GM12878 (cell line): ENCODE results near the gene ANKRD34C. TPM values are rescaled to one million over a fixed set of nuclear protein-coding genes. Genes with fewer than 3 reads are reported as not detected.

Source experiments
- BHLHE40 ChIP-seq, 2 experiments: fragments of 450-650 bp in 1 of 2; IDR thresholded peaks; 2 replicates each; pipeline ENCODE4 v1.6.1; 2011 to 2017; ENCODE audit warnings: low read depth in 2 of 2, borderline replicate concordance in 1 of 2, improper control_type of control experiment in 1 of 2, low read length in 1 of 2, mild to moderate bottlenecking in 1 of 2
- CHD2 ChIP-seq: IDR thresholded peaks from 2 replicates; pipeline ENCODE4 v1.6.1; 2011; ENCODE audit warnings: low read depth, low read length, improper control_type of control experiment, borderline replicate concordance
- DPF2 ChIP-seq: fragments of 450-650 bp; IDR thresholded peaks from 2 replicates; pipeline ENCODE4 v1.6.1; 2017; ENCODE audit warnings: mild to moderate bottlenecking
- GABPA ChIP-seq: IDR thresholded peaks from 2 replicates; pipeline ENCODE4 v1.6.1; 2014; ENCODE audit warnings: antibody characterized with exemption, low read depth, mild to moderate bottlenecking, inconsistent platforms
- GATAD2B ChIP-seq: fragments of 450-650 bp; conservative IDR thresholded peaks from 2 replicates; pipeline ENCODE4 v1.6.1; 2017; ENCODE audit warnings: low read depth, mild to moderate bottlenecking, moderate library complexity
- HDAC6 ChIP-seq: fragments of 200-600 bp; sonication (generic); IDR thresholded peaks from one replicate; pipeline ENCODE4 v1.8.0; 2017; ENCODE audit warnings: antibody characterized with exemption; ENCODE audit not compliant: unreplicated experiment
- IKZF1 ChIP-seq: fragments of 450-650 bp; conservative IDR thresholded peaks from 2 replicates; pipeline ENCODE4 v1.6.1; 2017; ENCODE audit warnings: antibody characterized with exemption, mild to moderate bottlenecking
- MEF2A ChIP-seq: IDR thresholded peaks from 2 replicates; pipeline ENCODE4 v1.6.1; 2011; ENCODE audit warnings: low read depth, mild to moderate bottlenecking, low read length, moderate library complexity; ENCODE audit not compliant: insufficient read depth
- POLR2AphosphoS2 ChIP-seq: IDR thresholded peaks from 2 replicates; pipeline ENCODE4 v1.6.1; 2011; ENCODE audit warnings: low read depth, mild to moderate bottlenecking, low read length, improper control_type of control experiment, moderate library complexity
- RB1 ChIP-seq: fragments of 450-650 bp; formaldehyde crosslinking; IDR thresholded peaks from 2 replicates; pipeline ENCODE4 v1.6.1; 2017; ENCODE audit warnings: mild to moderate bottlenecking, borderline replicate concordance
- RFX5 ChIP-seq: IDR thresholded peaks from 2 replicates; pipeline ENCODE4 v1.6.1; 2011; ENCODE audit warnings: low read depth, low read length, improper control_type of control experiment
- SIN3A ChIP-seq: IDR thresholded peaks from 2 replicates; pipeline ENCODE4 v1.6.1; 2012; ENCODE audit warnings: low read depth, low read length, improper control_type of control experiment
- SMAD5 ChIP-seq: IDR thresholded peaks from 2 replicates; pipeline ENCODE4 v1.6.1; 2016; ENCODE audit warnings: antibody characterized with exemption, low read depth
- SP1 ChIP-seq: IDR thresholded peaks from one replicate; pipeline ENCODE4 v1.6.1; 2011; ENCODE audit warnings: low read depth, low read length
- TAF1 ChIP-seq: IDR thresholded peaks from 2 replicates; pipeline ENCODE4 v1.6.1; 2011; ENCODE audit warnings: mild to moderate bottlenecking, low read depth, low read length, borderline replicate concordance
- ZBED1 ChIP-seq: IDR thresholded peaks from 2 replicates; pipeline ENCODE4 v1.6.1; 2016; ENCODE audit warnings: borderline replicate concordance
- ZSCAN29 ChIP-seq: fragments of 450-650 bp; IDR thresholded peaks from 2 replicates; pipeline ENCODE4 v1.6.1; 2017; ENCODE audit warnings: mild to moderate bottlenecking, moderate library complexity
- polyA plus RNA-seq, 11 experiments: library from polyadenylated mRNA; depleted of rRNA in 4 of 11; unstranded in 6 of 11; stranded (reverse) in 5 of 11; fragments of >200 nt; fragmentation: Nextera tagmentation in 4 of 11; fragmentation: Illumina TruSeq in 1 of 11; extraction: Ambion mirVana in 4 of 11; extraction: Trizol in 1 of 11; gene quantifications; 1 replicate in 1 of 11; 2 replicates in 10 of 11; pipeline versions ENCODE4 v1.2.1 to v1.2.3, GENCODE V29; 2011 to 2016; ENCODE audit warnings: inconsistent platforms in 2 of 11, missing spikeins in 2 of 11, low read depth in 1 of 11
- total RNA-seq, 4 experiments: library from RNA; depleted of rRNA in 3 of 4; stranded (reverse); fragments of >200 nt in 3 of 4; fragmentation: Illumina TruSeq in 1 of 4; extraction: Trizol in 1 of 4; gene quantifications; 2 replicates each; pipeline versions ENCODE4 v1.2.1 to v1.2.3, GENCODE V29; 2013 to 2021
- TF ChIP-seq, protein P1 (sequence below): IDR thresholded peaks from 2 replicates; pipeline ENCODE4 v1.6.1; 2011; ENCODE audit warnings: borderline replicate concordance, low read depth, mild to moderate bottlenecking, moderate library complexity, mixed read lengths, low read length; ENCODE audit not compliant: insufficient read depth; ENCODE audit errors: extremely low read length
- TF ChIP-seq, protein P2 (sequence below), 3 experiments: IDR thresholded peaks in 2 of 3; conservative IDR thresholded peaks in 1 of 3; 2 replicates each; pipeline ENCODE4 v1.5.1; 2011; ENCODE audit warnings: low read depth in 3 of 3, low read length in 3 of 3, mild to moderate bottlenecking in 3 of 3, control low read depth in 2 of 3, moderate library complexity in 2 of 3, inconsistent platforms in 1 of 3, mixed read lengths in 1 of 3; ENCODE audit not compliant: control insufficient read depth in 2 of 3, insufficient read depth in 1 of 3; ENCODE audit errors: extremely low read depth in 1 of 3
- TF ChIP-seq, protein P3 (sequence below): fragments of 450-650 bp; IDR thresholded peaks from 2 replicates; pipeline ENCODE4 v1.6.1; 2014; ENCODE audit warnings: mild to moderate bottlenecking
- TF ChIP-seq, protein P4 (sequence below): fragments of 450-650 bp; conservative IDR thresholded peaks from 2 replicates; pipeline ENCODE4 v1.6.1; 2017; ENCODE audit warnings: mild to moderate bottlenecking, moderate library complexity
- TF ChIP-seq, protein P5 (sequence below): fragments of 450-650 bp; IDR thresholded peaks from 2 replicates; pipeline ENCODE4 v1.6.1; 2017; ENCODE audit warnings: borderline replicate concordance

Gene ANKRD34C
- total and polyA plus RNA-seq, 10 of the 15 experiments (the other 5 are each of a cell fraction or from before 2014, with no cell fraction given), result 0.01 TPM; not detected in 9

DNA sequence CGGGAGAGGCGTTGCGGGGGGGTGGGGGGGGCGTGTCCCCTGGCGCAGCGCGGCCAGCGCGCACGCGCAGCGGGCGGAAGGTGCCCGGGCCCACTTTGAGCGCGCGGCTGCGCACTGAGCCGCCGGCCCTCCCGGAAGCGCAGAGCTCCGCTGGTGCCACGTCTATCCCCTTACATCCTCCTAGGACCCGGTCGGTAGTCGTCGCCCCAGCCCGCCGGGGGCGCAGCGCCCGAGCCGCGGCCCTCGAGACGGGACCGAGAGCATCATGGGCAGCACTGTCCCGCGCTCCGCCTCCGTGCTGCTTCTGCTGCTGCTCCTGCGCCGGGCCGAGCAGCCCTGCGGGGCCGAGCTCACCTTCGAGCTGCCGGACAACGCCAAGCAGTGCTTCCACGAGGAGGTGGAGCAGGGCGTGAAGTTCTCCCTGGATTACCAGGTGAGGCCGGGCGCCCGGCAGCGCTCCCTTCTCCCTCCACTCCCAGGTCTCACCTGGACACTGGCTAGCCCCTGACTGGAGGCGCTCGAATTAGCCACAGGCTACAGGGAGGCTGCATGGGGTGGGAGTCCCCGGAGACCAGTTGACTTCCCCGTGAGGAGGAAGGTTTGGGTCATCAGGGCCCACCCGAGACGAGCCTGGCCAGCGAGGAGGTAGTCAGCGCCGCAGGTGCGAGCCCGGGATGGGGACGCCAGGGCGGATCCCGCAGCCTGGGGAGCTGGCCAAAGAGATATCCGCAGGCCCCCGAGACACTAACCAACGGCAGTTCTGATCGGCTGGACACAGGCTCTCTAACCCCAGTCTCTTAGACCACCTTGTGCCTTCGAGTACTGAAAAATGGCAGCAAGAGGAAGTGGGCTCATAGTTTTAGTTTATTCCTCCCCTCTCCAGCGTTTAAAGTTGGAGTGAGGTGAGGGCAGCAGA is 28.7 kb downstream of the ANKRD34C start, which contains the start of gene TMED3 (continued):
- TF ChIP-seq, protein P1, sequence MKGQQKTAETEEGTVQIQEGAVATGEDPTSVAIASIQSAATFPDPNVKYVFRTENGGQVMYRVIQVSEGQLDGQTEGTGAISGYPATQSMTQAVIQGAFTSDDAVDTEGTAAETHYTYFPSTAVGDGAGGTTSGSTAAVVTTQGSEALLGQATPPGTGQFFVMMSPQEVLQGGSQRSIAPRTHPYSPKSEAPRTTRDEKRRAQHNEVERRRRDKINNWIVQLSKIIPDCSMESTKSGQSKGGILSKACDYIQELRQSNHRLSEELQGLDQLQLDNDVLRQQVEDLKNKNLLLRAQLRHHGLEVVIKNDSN, result no peak
- TF ChIP-seq ZSCAN29, result no peak
- peak in 1 of 2 experiments; percentile 62; a peak in 2 of 4 replicates for TF ChIP-seq BHLHE40 (IDR thresholded peaks at IDR 0.05; ENCODE audit: borderline replicate concordance in 1 of 2, low read depth in 2 of 2, low read length in 1 of 2)
- TF ChIP-seq, protein P2, sequence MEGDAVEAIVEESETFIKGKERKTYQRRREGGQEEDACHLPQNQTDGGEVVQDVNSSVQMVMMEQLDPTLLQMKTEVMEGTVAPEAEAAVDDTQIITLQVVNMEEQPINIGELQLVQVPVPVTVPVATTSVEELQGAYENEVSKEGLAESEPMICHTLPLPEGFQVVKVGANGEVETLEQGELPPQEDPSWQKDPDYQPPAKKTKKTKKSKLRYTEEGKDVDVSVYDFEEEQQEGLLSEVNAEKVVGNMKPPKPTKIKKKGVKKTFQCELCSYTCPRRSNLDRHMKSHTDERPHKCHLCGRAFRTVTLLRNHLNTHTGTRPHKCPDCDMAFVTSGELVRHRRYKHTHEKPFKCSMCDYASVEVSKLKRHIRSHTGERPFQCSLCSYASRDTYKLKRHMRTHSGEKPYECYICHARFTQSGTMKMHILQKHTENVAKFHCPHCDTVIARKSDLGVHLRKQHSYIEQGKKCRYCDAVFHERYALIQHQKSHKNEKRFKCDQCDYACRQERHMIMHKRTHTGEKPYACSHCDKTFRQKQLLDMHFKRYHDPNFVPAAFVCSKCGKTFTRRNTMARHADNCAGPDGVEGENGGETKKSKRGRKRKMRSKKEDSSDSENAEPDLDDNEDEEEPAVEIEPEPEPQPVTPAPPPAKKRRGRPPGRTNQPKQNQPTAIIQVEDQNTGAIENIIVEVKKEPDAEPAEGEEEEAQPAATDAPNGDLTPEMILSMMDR (IDR thresholded peaks at IDR 0.05 in 2 of 3, conservative IDR thresholded peaks at IDR 0.05 in 1 of 3; ENCODE audit: control insufficient read depth in 2 of 3, extremely low read depth in 1 of 3, insufficient read depth in 1 of 3, low read depth in 3 of 3, low read length in 3 of 3), result peak; percentile 40 to 47 (median 44); a peak in 4 of 6 replicates
- TF ChIP-seq ZBED1, result no peak
- TF ChIP-seq GATAD2B, result peak; percentile 88; the same call in 1 of the 2 replicates
- TF ChIP-seq DPF2, result 0 out of 2 replicates have a peak, but pooled peaks have one; percentile 30
- peak; percentile 62; the same call in 1 of the 2 replicates for TF ChIP-seq TAF1
- TF ChIP-seq RFX5, result no peak
- TF ChIP-seq MEF2A, result no peak
- 0 out of 2 replicates have a peak, but pooled peaks have one; percentile 57 for TF ChIP-seq POLR2AphosphoS2
- TF ChIP-seq SIN3A, result peak; percentile 25; the same call in 1 of the 2 replicates
- peak; percentile 94 for TF ChIP-seq IKZF1
- TF ChIP-seq, protein P3, sequence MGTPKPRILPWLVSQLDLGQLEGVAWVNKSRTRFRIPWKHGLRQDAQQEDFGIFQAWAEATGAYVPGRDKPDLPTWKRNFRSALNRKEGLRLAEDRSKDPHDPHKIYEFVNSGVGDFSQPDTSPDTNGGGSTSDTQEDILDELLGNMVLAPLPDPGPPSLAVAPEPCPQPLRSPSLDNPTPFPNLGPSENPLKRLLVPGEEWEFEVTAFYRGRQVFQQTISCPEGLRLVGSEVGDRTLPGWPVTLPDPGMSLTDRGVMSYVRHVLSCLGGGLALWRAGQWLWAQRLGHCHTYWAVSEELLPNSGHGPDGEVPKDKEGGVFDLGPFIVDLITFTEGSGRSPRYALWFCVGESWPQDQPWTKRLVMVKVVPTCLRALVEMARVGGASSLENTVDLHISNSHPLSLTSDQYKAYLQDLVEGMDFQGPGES, result 0 out of 2 replicates have a peak, but pooled peaks have one; percentile 15
- TF ChIP-seq CHD2, result 0 out of 2 replicates have a peak, but pooled peaks have one; percentile 32
- TF ChIP-seq SP1, result no peak
- TF ChIP-seq GABPA, result peak; percentile 41; the same call in 1 of the 2 replicates
- peak; percentile 55 for TF ChIP-seq HDAC6
- TF ChIP-seq, protein P4, sequence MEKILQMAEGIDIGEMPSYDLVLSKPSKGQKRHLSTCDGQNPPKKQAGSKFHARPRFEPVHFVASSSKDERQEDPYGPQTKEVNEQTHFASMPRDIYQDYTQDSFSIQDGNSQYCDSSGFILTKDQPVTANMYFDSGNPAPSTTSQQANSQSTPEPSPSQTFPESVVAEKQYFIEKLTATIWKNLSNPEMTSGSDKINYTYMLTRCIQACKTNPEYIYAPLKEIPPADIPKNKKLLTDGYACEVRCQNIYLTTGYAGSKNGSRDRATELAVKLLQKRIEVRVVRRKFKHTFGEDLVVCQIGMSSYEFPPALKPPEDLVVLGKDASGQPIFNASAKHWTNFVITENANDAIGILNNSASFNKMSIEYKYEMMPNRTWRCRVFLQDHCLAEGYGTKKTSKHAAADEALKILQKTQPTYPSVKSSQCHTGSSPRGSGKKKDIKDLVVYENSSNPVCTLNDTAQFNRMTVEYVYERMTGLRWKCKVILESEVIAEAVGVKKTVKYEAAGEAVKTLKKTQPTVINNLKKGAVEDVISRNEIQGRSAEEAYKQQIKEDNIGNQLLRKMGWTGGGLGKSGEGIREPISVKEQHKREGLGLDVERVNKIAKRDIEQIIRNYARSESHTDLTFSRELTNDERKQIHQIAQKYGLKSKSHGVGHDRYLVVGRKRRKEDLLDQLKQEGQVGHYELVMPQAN, result peak; percentile 51
- TF ChIP-seq RB1, result peak; percentile 52; the same call in 1 of the 2 replicates
- TF ChIP-seq SMAD5, result no peak
- TF ChIP-seq, protein P5, sequence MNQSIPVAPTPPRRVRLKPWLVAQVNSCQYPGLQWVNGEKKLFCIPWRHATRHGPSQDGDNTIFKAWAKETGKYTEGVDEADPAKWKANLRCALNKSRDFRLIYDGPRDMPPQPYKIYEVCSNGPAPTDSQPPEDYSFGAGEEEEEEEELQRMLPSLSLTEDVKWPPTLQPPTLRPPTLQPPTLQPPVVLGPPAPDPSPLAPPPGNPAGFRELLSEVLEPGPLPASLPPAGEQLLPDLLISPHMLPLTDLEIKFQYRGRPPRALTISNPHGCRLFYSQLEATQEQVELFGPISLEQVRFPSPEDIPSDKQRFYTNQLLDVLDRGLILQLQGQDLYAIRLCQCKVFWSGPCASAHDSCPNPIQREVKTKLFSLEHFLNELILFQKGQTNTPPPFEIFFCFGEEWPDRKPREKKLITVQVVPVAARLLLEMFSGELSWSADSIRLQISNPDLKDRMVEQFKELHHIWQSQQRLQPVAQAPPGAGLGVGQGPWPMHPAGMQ, result no peak
